Measurements from ENCODE around the gene CDKN1B.

Gene CDKN1B

DNA sequence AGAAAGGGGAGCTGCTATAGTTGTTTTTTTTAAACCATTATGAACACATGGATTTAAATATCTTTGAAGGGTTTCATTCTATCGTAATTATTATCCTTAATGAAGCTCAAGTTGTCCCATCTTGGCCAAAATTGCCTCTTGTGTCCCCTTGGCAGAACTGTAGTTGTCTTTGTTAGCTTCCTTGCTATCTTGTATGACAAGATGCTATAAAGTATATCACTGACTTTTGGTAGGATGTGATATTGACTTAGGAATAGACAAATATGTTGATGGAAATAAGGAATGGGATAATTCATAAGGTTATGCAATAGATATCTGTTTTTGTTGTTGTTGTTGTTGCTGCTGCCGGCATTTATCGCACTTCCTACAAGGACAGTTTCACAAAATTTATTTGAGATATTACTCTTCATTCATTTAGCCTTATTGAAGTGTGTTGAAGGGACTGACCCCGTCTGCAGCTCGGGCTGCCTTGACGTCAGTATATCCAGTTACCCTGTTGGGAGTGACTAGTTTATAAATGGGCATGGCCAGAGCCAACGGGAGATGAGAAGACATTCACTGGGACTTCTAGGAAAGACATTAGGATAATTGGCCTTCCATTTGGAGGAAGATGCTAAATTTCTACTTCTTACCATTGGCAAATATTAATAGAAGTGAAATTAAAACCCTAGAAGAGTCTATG lies 42.2 kb downstream of the CDKN1B start:
- no peak for DNase-seq (ENCODE audit: low spot score)

DNA sequence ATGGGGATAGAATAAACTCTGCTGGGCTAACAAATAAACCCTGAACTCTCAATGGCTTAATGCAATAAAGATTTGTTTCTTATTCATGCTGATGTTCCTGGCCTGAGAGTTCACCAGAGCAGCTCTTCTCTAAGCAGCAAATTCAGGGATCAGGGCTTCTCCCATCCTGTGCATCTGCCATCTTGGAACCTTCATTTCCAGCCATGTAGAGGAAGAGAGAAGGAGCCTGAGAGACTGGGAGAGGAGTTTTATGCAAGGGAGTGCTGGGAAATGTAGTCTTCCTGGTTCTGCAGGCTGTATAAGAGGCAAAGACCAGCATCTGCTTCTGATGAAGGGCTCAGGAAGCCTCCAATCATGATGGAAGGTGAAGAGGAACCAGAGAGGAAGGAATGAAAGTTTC lies 47.7 kb downstream of the CDKN1B start:
- DNase-seq (ENCODE audit: low spot score) = no peak

DNA sequence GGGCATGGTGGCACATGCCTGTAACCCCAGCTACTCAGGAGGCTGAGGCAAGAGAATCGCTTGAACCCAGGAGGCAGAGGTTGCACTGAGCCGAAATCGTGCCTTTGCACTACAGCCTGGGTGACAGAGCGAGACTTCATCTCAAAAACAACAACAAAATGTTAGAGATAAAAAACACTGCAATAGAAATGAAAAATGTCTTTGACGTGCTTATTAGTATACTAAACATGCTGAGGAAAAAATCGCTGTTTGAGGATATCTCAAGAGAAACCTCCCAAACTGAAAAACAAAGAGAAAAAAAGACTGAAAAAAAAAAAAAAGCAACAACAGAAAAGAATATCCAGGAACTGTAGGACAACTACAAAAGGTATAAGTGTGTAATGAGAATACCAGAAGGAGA lies 53.1 kb downstream of the CDKN1B start:
- DNase-seq (ENCODE audit: low spot score) = no peak
